Measurements from ENCODE around the gene CHIA. TPM values are rescaled to one million over a fixed set of nuclear protein-coding genes. Genes with fewer than 3 reads are reported as not detected.

The CHIA gene
- not detected in 2 replicates for total RNA-seq

GRCh38 chr1:111290630-111291029 is at the start of gene CHIA:
Gene CHIA, plus strand, starts transcription at chr1:111290851. Its CDS starts 19,617 bp downstream, at chr1:111310468.
- no peak for DNase-seq (ENCODE audit: extremely low read depth, low read depth, low spot score)

- DNase-seq (ENCODE audit: extremely low read depth, low read depth, low spot score): no peak
Measured at GRCh38 chr1:111241797-111242196, 48.9 kb upstream of the CHIA start.

DNA sequence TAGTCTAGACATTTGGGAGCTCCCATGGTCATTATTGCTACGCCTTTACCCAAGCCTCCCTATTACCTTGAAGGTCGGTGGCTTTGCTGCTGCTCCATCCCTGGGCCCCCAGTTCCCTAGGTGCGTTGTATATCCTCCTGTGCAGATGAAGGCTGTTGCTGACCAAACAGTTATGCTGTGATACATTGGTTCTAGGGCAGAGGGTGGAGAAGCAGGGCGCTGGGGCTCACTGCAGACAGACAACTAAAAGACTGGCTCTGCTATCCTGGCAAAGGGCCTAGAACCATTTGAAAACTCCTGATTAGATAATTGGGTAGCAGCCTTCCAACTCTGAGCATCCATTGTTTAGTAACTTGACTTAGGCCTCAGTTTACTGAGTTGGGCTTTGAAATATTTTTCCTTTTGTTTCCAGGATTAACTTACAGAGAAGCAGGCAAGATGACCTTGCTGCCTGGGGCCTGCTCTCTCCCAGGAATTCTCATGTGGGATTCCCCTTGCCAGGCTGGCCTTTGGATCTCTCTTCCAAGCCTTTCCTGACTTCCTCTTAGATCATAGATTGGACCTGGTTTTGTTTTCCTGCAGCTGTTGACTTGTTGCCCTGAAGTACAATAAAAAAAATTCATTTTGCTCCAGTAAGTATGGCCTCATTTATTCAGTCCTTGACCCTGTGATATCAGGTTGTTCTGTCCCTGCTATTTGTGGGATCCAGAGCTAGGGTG is 47.7 kb upstream of the CHIA start:
- DNase-seq (ENCODE audit: extremely low read depth, low read depth, low spot score): no peak

- no peak for DNase-seq (ENCODE audit: extremely low read depth, low read depth, low spot score)
Measured at GRCh38 chr1:111247125-111247838, 43.4 kb upstream of the CHIA start.

DNA sequence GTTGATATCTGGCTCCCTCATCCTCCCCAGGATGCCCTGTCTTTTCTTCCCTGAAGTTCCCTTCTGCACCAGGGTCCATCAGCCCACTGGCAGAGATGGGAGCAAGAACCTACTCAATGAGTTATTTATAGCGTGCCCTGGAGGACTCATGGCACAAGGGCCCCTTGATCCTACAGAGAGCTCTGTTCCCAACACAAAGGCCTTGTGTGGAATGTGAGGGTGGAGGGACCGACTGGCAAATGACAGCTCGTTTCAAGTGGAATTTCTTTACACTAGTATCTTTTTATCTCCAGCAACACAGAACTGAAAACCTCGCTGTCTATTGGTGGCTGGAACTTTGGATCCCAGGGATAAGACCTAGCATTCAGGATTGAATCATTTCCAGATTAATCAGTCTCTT is 40.7 kb upstream of the CHIA start:
- no peak for DNase-seq (ENCODE audit: extremely low read depth, low read depth, low spot score)

GRCh38 chr1:111251570-111251969 is 39.1 kb upstream of the CHIA start:
- no peak for DNase-seq (ENCODE audit: extremely low read depth, low read depth, low spot score)

DNA sequence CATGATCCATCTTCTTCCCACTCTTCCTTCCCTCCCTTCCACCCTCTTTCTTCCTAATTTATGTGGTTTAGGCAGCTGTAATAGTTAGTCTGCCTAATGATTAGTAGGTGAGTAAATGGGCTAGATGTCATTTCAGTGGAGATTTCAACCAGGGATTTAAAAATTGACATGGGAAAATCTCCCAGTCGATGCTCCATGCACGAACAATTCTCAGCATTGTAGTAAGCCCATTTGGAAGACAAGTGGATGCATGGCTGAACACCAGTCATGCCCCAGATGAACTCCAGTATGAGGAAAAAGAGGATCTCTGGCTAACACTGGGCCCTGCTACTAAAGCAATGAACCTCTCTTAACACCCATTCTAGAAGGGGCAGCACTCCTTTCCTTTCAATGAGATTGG is 37.9 kb upstream of the CHIA start:
- no peak for DNase-seq (ENCODE audit: extremely low read depth, low read depth, low spot score)

GRCh38 chr1:111253876-111254275 is 36.8 kb upstream of the CHIA start:
- no peak for DNase-seq (ENCODE audit: extremely low read depth, low read depth, low spot score)

DNA sequence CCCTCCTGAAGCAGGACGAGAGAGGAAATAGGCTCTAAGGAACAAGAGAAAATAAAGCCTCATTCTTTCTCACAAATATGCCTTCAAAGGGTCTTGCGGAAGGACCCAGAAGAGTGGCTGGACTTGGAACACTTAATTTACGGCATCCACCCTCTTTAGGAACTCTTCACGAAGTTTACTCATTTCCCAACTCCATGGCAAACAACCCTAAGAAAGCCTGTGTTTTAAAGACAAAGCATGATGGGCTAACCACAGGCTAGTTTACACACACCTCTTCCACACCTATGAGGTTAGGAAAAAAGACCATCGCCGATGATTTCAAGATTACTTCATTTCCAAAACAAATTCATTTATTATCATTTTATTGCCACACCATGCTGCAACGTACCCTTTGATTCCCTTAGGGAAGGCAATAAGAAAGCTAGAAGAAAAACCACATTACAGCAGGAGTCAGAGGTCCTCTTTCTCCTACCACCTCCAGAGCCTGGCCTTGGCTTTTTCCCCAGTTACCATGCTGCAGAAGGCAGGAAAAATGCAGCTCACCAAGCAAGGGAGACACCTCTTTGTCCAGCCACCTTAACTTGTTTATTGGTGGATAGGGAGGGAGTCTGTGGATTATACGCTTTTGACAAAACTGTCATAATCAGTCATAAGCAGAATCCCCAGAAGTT is 33.5 kb upstream of the CHIA start:
- DNase-seq (ENCODE audit: extremely low read depth, low read depth, low spot score): no peak

DNA sequence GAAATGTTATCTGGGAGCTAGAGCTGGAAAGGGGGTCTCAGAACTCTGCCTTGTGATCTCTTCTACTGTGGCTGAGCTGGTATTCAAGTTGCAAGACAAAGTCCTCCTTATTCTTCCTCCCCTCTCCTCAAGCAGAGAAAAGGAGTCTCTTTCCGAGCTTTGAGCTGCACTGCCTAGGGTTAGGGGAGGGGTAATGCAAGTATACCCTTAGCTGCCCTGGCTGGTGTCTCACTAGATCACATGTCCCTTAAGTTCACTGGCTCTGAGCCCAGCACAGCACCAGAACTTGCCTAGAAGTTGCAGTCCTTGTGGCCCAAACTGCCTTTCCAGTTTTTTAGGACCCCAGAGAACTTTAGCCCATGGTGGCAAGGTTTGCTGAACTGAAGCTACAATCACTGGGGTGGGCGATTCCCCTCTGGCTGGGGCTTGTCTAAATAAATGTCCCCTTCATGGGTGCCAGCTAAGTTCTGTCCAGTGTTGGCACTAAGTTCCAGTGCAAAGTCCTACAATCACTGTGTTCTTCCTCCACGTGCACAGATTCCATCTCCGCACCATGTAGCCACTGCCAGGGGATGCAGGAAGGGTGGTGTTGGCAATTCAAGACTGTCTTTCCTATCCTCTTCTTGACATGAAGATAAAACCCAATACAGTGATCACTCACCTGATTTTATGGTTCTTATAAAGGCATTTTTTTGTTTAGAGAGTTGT is 22.7 kb upstream of the CHIA start:
- no peak for DNase-seq (ENCODE audit: extremely low read depth, low read depth, low spot score)

DNA sequence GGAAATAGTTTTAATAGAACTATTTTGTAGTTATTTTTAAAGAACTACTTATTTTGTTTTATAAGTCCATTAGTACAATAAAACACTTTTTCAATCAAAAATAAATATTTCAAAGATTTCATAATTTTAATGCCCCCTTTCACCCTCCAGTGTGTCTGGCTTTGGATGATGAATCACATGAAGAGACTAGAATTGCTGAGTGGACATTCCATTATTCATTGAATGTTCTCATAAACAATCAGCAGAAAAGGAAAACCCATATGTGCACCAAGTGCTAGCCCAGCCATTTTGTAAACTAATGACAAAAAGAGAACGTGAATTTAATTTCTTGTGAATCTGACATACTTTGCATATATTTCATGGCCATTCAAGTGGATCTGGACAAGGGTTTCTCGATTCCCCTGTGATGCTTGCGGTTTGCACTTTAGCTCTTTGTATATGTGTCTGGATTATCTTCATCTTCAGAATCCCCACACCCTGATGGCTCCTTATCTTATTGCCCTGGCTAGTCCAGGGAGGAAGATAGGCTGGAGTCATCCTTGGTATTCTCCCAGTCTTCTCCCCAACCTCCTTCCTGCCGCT is 20.7 kb upstream of the CHIA start:
- DNase-seq (ENCODE audit: extremely low read depth, low read depth, low spot score): no peak

- DNase-seq (ENCODE audit: extremely low read depth, low read depth, low spot score): no peak
Measured at GRCh38 chr1:111270771-111271463, 19.7 kb upstream of the CHIA start.

GRCh38 chr1:111271464-111271801 is 19.2 kb upstream of the CHIA start:
- no peak for DNase-seq (ENCODE audit: extremely low read depth, low read depth, low spot score)

DNA sequence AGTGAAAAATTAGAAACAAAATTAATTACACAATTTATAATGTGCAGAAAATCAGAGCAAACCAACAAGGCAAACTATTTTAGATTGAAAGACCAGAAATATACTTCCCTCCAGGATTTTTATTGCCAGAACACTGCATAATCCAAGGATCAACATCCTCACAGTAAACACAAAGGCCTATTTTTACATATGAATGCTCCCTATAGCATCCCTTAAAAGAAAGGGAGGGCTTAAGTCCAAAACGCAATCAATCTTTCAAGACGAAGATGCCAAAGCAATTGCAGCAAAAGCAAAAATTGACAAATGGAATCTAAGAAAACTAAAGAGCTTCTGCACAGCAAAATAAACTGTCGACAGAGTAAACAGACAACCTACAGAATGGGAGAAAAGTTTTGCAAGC is 18.6 kb upstream of the CHIA start:
- no peak for DNase-seq (ENCODE audit: extremely low read depth, low read depth, low spot score)

DNA sequence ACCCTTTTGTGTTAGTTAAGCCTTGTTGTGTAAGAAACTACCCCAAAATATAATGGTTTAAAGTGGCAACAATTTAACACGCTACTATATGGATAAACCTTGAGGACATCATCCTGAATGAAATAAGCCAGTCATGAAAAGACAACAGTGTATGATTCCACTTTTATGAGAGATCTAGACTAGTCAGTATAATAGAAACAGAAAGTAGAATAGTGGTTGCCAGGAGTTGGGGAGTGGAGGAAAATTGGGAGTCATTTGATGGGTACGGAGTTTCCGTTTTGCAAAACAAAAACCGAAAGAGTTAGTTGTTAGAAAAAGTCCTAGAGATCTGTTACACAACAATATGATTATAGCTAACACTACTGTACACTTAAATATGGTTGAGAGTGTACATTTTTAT is 16.0 kb upstream of the CHIA start:
- DNase-seq (ENCODE audit: extremely low read depth, low read depth, low spot score): no peak

GRCh38 chr1:111275079-111275478 is 15.6 kb upstream of the CHIA start:
- no peak for DNase-seq (ENCODE audit: extremely low read depth, low read depth, low spot score)

GRCh38 chr1:111275780-111276433 is 14.7 kb upstream of the CHIA start:
- DNase-seq (ENCODE audit: extremely low read depth, low read depth, low spot score): no peak

DNA sequence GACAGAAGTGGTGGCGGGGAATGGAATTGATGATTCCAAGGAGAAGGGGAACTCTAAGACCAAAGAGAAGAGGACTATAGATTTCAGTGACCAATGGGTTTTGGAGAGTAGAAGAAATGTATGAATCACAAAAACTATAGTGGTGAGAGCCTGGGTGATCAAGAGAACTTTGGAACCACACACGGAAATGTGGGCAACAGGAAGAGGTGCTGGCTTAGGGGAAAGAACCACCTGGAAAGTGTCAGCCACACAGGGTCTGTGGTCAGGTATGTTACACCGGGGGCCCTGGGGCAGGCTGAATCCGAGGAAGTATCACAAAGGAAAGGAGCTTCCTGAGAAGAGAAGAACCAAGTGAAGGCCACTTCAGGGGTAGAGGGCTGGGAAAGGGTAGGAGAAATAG is 11.5 kb upstream of the CHIA start:
- no peak for DNase-seq (ENCODE audit: extremely low read depth, low read depth, low spot score)

GRCh38 chr1:111280267-111280666 is 10.4 kb upstream of the CHIA start:
- no peak for DNase-seq (ENCODE audit: extremely low read depth, low read depth, low spot score)

- no peak for DNase-seq (ENCODE audit: extremely low read depth, low read depth, low spot score)
Measured at GRCh38 chr1:111281411-111281810, 9.2 kb upstream of the CHIA start.

Data from glomerular endothelial cell (primary cell).